H1 (cell line): ENCODE results near the gene PAX7. TPM values are rescaled to one million over a fixed set of nuclear protein-coding genes. Genes with fewer than 3 reads are reported as not detected.
"Not testable (repeated sequence)": the region's sequence is repeated elsewhere in the genome, so short reads cannot be mapped to it uniquely, and the experiment has no call there.

Experiments
- CTCF ChIA-PET: fragments of 300-600 bp; sonication (Branson Sonifier 250); formaldehyde crosslinking; loops from one replicate; lab custom pipeline; 2021; ENCODE audit not compliant: partially characterized antibody; lab: Charles Lee
- POLR2A ChIA-PET: fragments of 300-600 bp; sonication (Branson Sonifier 250); formaldehyde crosslinking; loops from one replicate; lab custom pipeline; 2021; ENCODE audit warnings: inconsistent platforms; ENCODE audit not compliant: partially characterized antibody; lab: Charles Lee
- DNase-seq, 2 experiments: peaks; one replicate each; pipeline versions ENCODE4 v3.0.0 to v3.0.0-alpha.2; 2010 to 2022; ENCODE audit warnings: low spot score in 2 of 2, low read depth in 1 of 2, mixed read lengths in 1 of 2
- FAIRE-seq: peaks from 2 replicates; lab custom pipeline; 2011; peaks lifted over from hg19 to GRCh38; lab: Jason Lieb, UNC
- H2AFZ ChIP-seq: 2 replicates; pipeline ENCODE4 v1.8.1; 2012; ENCODE audit warnings: low read length, inconsistent platforms
- H2AK5ac ChIP-seq: 2 replicates; pipeline ENCODE4 v1.6.1; 2013; ENCODE audit warnings: low read depth, low read length
- H2BK120ac ChIP-seq: replicated peaks from 2 replicates; pipeline ENCODE3; 2013; ENCODE audit warnings: low read depth, low read length, inconsistent platforms
- H2BK12ac ChIP-seq: 2 replicates; pipeline ENCODE4 v1.6.1; 2013; ENCODE audit warnings: low read depth, low read length
- H2BK15ac ChIP-seq: 2 replicates; pipeline ENCODE4 v1.6.1; 2013; ENCODE audit warnings: low read length
- H2BK20ac ChIP-seq: 2 replicates; pipeline ENCODE4 v1.6.1; 2013; ENCODE audit warnings: low read length
- H2BK5ac ChIP-seq: 2 replicates; pipeline ENCODE4 v1.6.1; 2013; ENCODE audit warnings: low read depth, low read length
- H3K14ac ChIP-seq: 2 replicates; pipeline ENCODE4 v1.6.1; 2013; ENCODE audit warnings: inconsistent platforms; ENCODE audit not compliant: insufficient read length
- H3K18ac ChIP-seq: 2 replicates; pipeline ENCODE4 v1.6.1; 2013; ENCODE audit warnings: low read length; ENCODE audit errors: extremely low read depth
- H3K23ac ChIP-seq: 2 replicates; pipeline ENCODE4 v1.6.1; 2013; ENCODE audit warnings: inconsistent platforms; ENCODE audit not compliant: insufficient read length
- H3K23me2 ChIP-seq: 2 replicates; pipeline ENCODE4 v1.6.1; 2013; ENCODE audit warnings: low read depth, low read length
- H3K27ac ChIP-seq: 2 replicates; pipeline ENCODE4 v1.6.1; 2011; ENCODE audit warnings: low read depth, low read length, inconsistent platforms
- H3K27me3 ChIP-seq, 4 experiments: replicated peaks in 1 of 4; 1 replicate in 1 of 4; 2 replicates in 3 of 4; pipeline versions ENCODE4 v1.6.1 to v1.8.1; 2011 to 2013; ENCODE audit warnings: low read length in 3 of 4, mild to moderate bottlenecking in 3 of 4, inconsistent platforms in 2 of 4, mixed read lengths in 2 of 4, moderate library complexity in 1 of 4; ENCODE audit not compliant: control insufficient read depth in 3 of 4, insufficient read depth in 3 of 4; ENCODE audit errors: extremely low read depth in 1 of 4
- H3K36me3 ChIP-seq, 4 experiments: 2 replicates each; pipeline versions ENCODE4 v1.6.1 to v1.8.1; 2011 to 2013; ENCODE audit warnings: mild to moderate bottlenecking in 4 of 4, low read length in 3 of 4, moderate library complexity in 2 of 4, control low read depth in 1 of 4, inconsistent platforms in 1 of 4; ENCODE audit not compliant: insufficient read depth in 4 of 4, control insufficient read depth in 2 of 4
- H3K4ac ChIP-seq: replicated peaks from 2 replicates; pipeline ENCODE3; 2013; ENCODE audit warnings: low read length, low read depth, mixed read lengths, inconsistent platforms; ENCODE audit not compliant: insufficient read length
- H3K4me1 ChIP-seq, 4 experiments: replicated peaks in 1 of 4; 1 replicate in 1 of 4; 2 replicates in 3 of 4; pipeline versions ENCODE4 v1.6.1 to v1.8.1; 2011 to 2013; ENCODE audit warnings: low read length in 3 of 4, inconsistent platforms in 2 of 4, mixed read lengths in 1 of 4; ENCODE audit not compliant: insufficient read depth in 4 of 4, control insufficient read depth in 3 of 4
- H3K4me2 ChIP-seq, 2 experiments: 2 replicates each; pipeline versions ENCODE4 v1.6.1 to v1.8.1; 2011 to 2013; ENCODE audit warnings: low read depth in 2 of 2, low read length in 2 of 2, control low read depth in 1 of 2, inconsistent platforms in 1 of 2, mild to moderate bottlenecking in 1 of 2; ENCODE audit not compliant: insufficient read depth in 1 of 2
- H3K4me3 ChIP-seq, 4 experiments: fragments of 200-600, 300-600 bp in 1 of 4; sonication (generic), shearing (Covaris generic), sonication (Bioruptor Twin) in 1 of 4; 2 replicates each; pipeline versions ENCODE4 v1.5.1 to v1.8.1; 2011 to 2016; ENCODE audit warnings: low read length in 4 of 4, low read depth in 3 of 4, control low read depth in 2 of 4, inconsistent platforms in 2 of 4, mild to moderate bottlenecking in 2 of 4, mixed read lengths in 1 of 4, moderate library complexity in 1 of 4; ENCODE audit not compliant: insufficient read depth in 2 of 4; ENCODE audit errors: extremely low read depth in 1 of 4
- H3K56ac ChIP-seq: replicated peaks from 2 replicates; pipeline ENCODE3; 2013; ENCODE audit warnings: low read depth, mild to moderate bottlenecking, mixed read lengths, low read length, inconsistent platforms; ENCODE audit not compliant: insufficient read length
- H3K79me1 ChIP-seq: 2 replicates; pipeline ENCODE4 v1.6.1; 2013; ENCODE audit warnings: low read depth, low read length, control low read depth
- H3K79me2 ChIP-seq, 2 experiments: 2 replicates each; pipeline versions ENCODE4 v1.6.1 to v1.8.1; 2012 to 2013; ENCODE audit warnings: low read length in 2 of 2, mild to moderate bottlenecking in 2 of 2, inconsistent platforms in 1 of 2; ENCODE audit not compliant: insufficient read depth in 2 of 2, control insufficient read depth in 1 of 2
- H3K9ac ChIP-seq, 4 experiments: replicated peaks in 1 of 4; 1 replicate in 1 of 4; 2 replicates in 3 of 4; pipeline versions ENCODE4 v1.6.1 to v1.8.1; 2011 to 2013; ENCODE audit warnings: low read depth in 3 of 4, low read length in 3 of 4, control low read depth in 2 of 4, mild to moderate bottlenecking in 2 of 4, moderate library complexity in 2 of 4, inconsistent platforms in 1 of 4; ENCODE audit errors: extremely low read depth in 1 of 4
- H3K9me3 ChIP-seq, 2 experiments: 2 replicates each; pipeline versions ENCODE4 v1.6.1 to v1.8.1; 2012 to 2013; ENCODE audit warnings: mild to moderate bottlenecking in 2 of 2, moderate library complexity in 2 of 2, control low read depth in 1 of 2, inconsistent platforms in 1 of 2, low read depth in 1 of 2, low read length in 1 of 2, mixed read lengths in 1 of 2; ENCODE audit not compliant: insufficient read depth in 2 of 2
- H4K20me1 ChIP-seq, 2 experiments: replicated peaks in 1 of 2; 2 replicates each; pipeline versions ENCODE3 to v1.8.1; 2011 to 2013; ENCODE audit warnings: inconsistent platforms in 2 of 2, low read length in 2 of 2, mild to moderate bottlenecking in 1 of 2; ENCODE audit not compliant: insufficient read depth in 2 of 2, control insufficient read depth in 1 of 2
- H4K5ac ChIP-seq: 2 replicates; pipeline ENCODE4 v1.6.1; 2013; ENCODE audit warnings: low read length, low read depth, mixed read lengths, inconsistent platforms; ENCODE audit not compliant: insufficient read length
- H4K8ac ChIP-seq: 2 replicates; pipeline ENCODE4 v1.8.0; 2013; ENCODE audit warnings: mild to moderate bottlenecking, moderate library complexity, low read length, inconsistent platforms; ENCODE audit not compliant: insufficient read depth; ENCODE audit errors: extremely low read depth
- H4K91ac ChIP-seq: replicated peaks from 2 replicates; pipeline ENCODE3; 2013; ENCODE audit warnings: low read length, mixed read lengths, inconsistent platforms; ENCODE audit not compliant: insufficient read length
- CREB1 ChIP-seq: IDR thresholded peaks from 2 replicates; pipeline ENCODE4 v1.6.1; 2012; ENCODE audit warnings: inconsistent platforms
- MAX ChIP-seq: IDR thresholded peaks from 2 replicates; pipeline ENCODE4 v1.6.1; 2012; ENCODE audit warnings: inconsistent platforms
- NRF1 ChIP-seq: IDR thresholded peaks from 2 replicates; pipeline ENCODE4 v1.6.1; 2011; ENCODE audit warnings: mild to moderate bottlenecking, low read depth, low read length, improper control_type of control experiment
- RAD21 ChIP-seq, 2 experiments: IDR thresholded peaks in 1 of 2; conservative IDR thresholded peaks in 1 of 2; 2 replicates each; pipeline ENCODE4 v1.6.1; 2011; ENCODE audit warnings: low read depth in 2 of 2, low read length in 2 of 2, improper control_type of control experiment in 1 of 2, inconsistent platforms in 1 of 2, mild to moderate bottlenecking in 1 of 2, moderate library complexity in 1 of 2
- RNF2 ChIP-seq: fragments of 200-900, 300-1000 bp; sonication (generic); IDR thresholded peaks from 2 replicates; pipeline ENCODE4 v1.7.1; 2016; ENCODE audit warnings: borderline replicate concordance, low read depth, mild to moderate bottlenecking, antibody characterized with exemption, low read length; ENCODE audit not compliant: poor library complexity, severe bottlenecking; ENCODE audit errors: missing control alignments
- SP1 ChIP-seq: IDR thresholded peaks from 2 replicates; pipeline ENCODE4 v1.6.1; 2011; ENCODE audit warnings: low read depth, low read length
- SP2 ChIP-seq: IDR thresholded peaks from 2 replicates; pipeline ENCODE4 v1.6.1; 2012; ENCODE audit warnings: mild to moderate bottlenecking, low read length, inconsistent platforms
- WGBS, 2 experiments: shearing (Covaris generic) in 1 of 2; methylation state at CpG; one replicate each; pipeline versions ENCODE4 v1.1.6 to v1.1.7; 2013 to 2015; ENCODE audit warnings: low lambda C conversion rate in 2 of 2, mixed read lengths in 2 of 2, inconsistent platforms in 1 of 2, low coverage in 1 of 2, missing lambda C conversion rate in 1 of 2; ENCODE audit not compliant: insufficient replicate concordance in 2 of 2, insufficient coverage in 1 of 2, insufficient read length in 1 of 2; ENCODE audit errors: extremely low coverage in 1 of 2, missing lambda C conversion rate in 1 of 2; 5-methylcytosine and 5-hydroxymethylcytosine counted together
- polyA plus RNA-seq, 7 experiments: library from polyadenylated mRNA; depleted of rRNA in 3 of 7; stranded (reverse) in 5 of 7; unstranded in 2 of 7; fragments of >200 nt in 5 of 7; fragments of 200-250 nt in 2 of 7; gene quantifications; 1 replicate in 5 of 7; 2 replicates in 1 of 7; 4 replicates in 1 of 7; pipeline versions ENCODE4 v1.2.1 to v1.2.3, GENCODE V29; 2011 to 2013; ENCODE audit warnings: missing spikeins in 2 of 7, mixed read lengths in 2 of 7
- total RNA-seq: library from RNA; stranded (reverse); fragmentation: NEBNext Ultra II Directional; extraction: Animal tissue kit (Norgen Biotek cat#: 25700); gene quantifications from 2 replicates; pipeline ENCODE4 v1.2.1, GENCODE V29; 2021

PAX7 gene
- total and polyA plus RNA-seq, 2 of the 8 experiments (the other 6 are each of a cell fraction or from before 2014, with no cell fraction given) = not detected

GRCh38 chr1:18743233-18743632, 112.6 kb downstream of the PAX7 start (continued):
- TF ChIP-seq RAD21 (IDR thresholded peaks at IDR 0.05 in 1 of 2, conservative IDR thresholded peaks at IDR 0.05 in 1 of 2; ENCODE audit: low read depth in 2 of 2, low read length in 2 of 2) = peak; percentile 82 to 86
- TF ChIP-seq RNF2 = no peak
- no peak for TF ChIP-seq NRF1
- no peak for TF ChIP-seq SP1
- TF ChIP-seq MAX = peak; percentile 59; the same call in 1 of the 2 replicates
- 0 out of 2 replicates have a peak, but pooled peaks have one; percentile 43 for TF ChIP-seq CREB1
- TF ChIP-seq SP2 = no peak

DNA sequence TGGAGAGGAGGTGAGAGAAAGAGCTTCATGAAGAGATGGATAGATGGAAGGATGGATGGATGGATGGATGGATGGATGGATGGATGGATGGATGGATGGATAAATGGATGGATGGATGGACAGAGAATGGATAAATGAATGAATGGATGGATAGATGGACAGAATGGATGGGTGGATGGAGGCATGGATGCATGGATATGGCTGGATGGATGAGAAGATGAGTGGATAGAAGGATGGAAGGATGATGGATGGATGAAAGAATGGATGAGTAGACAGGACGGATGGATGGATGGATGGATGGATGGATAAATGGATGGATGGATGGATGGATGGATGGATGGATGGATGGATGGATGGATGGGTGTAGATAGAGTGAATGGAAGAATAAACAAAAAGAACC, 113.7 kb downstream of the PAX7 start:
- H2BK12ac ChIP-seq, H3K14ac ChIP-seq, H3K56ac ChIP-seq, H3K27me3 ChIP-seq, H3K4me2 ChIP-seq, H2BK5ac ChIP-seq, H3K23me2 ChIP-seq, H3K9me3 ChIP-seq, H3K23ac ChIP-seq, H2BK120ac ChIP-seq, H3K36me3 ChIP-seq, FAIRE-seq, H4K91ac ChIP-seq, H3K4ac ChIP-seq, H3K79me2 ChIP-seq, H2BK15ac ChIP-seq, H2AFZ ChIP-seq, H4K5ac ChIP-seq, H3K9ac ChIP-seq, H3K79me1 ChIP-seq, H3K4me3 ChIP-seq, H3K18ac ChIP-seq, H4K20me1 ChIP-seq, H2AK5ac ChIP-seq, DNase-seq, H3K4me1 ChIP-seq, H3K27ac ChIP-seq, H2BK20ac ChIP-seq, H4K8ac ChIP-seq: not testable (repeated sequence)
- WGBS, 2 experiments = 77 to 100% methylated on average over 1 of the region's 1 CpG
- ChIA-PET CTCF (interaction anchor here (0.6 to 3.7 kb wide), 21 partner anchors 9 to 370 kb away, joined by 3 to 19 read pairs (median 4); no protein-coding TSS in a partner anchor), POLR2A (interaction anchor here (1.1 kb wide), 1 partner anchor 10 kb away, joined by 3 read pairs; no protein-coding TSS in a partner anchor)
